ENCODE results near the gene COL5A1.

The COL5A1 gene

GRCh38 chr9:134691695-134692572 is 50.3 kb downstream of the COL5A1 start:
- TF ChIP-seq CTCF (IDR thresholded peaks at IDR 0.05; ENCODE audit: insufficient read depth, low read depth, low read length, missing control alignments) = no peak
- no peak for DNase-seq (ENCODE audit: low read depth)
- H3K4me3 ChIP-seq (ENCODE audit: low read depth, low read length) = no peak overlapping the region

- H3K4me3 ChIP-seq (ENCODE audit: low read depth, low read length) = no peak overlapping the region
- no peak for DNase-seq (ENCODE audit: low read depth)
- TF ChIP-seq CTCF (IDR thresholded peaks at IDR 0.05; ENCODE audit: insufficient read depth, low read depth, low read length, missing control alignments) = no peak
Measured at GRCh38 chr9:134692573-134692860, 50.9 kb downstream of the COL5A1 start.

GRCh38 chr9:134693011-134693410 is 51.4 kb downstream of the COL5A1 start:
- no peak for TF ChIP-seq CTCF (IDR thresholded peaks at IDR 0.05; ENCODE audit: insufficient read depth, low read depth, low read length, missing control alignments)
- no peak for DNase-seq (ENCODE audit: low read depth)
- H3K4me3 ChIP-seq (ENCODE audit: low read depth, low read length) = no peak overlapping the region

- no peak overlapping the region for H3K4me3 ChIP-seq (ENCODE audit: low read depth, low read length)
- no peak for TF ChIP-seq CTCF (IDR thresholded peaks at IDR 0.05; ENCODE audit: insufficient read depth, low read depth, low read length, missing control alignments)
- DNase-seq (ENCODE audit: low read depth) = no peak
Measured at GRCh38 chr9:134693641-134694367, 52.2 kb downstream of the COL5A1 start.

GRCh38 chr9:134694368-134694665 is 52.7 kb downstream of the COL5A1 start:
- no peak overlapping the region for H3K4me3 ChIP-seq (ENCODE audit: low read depth, low read length)
- TF ChIP-seq CTCF (IDR thresholded peaks at IDR 0.05; ENCODE audit: insufficient read depth, low read depth, low read length, missing control alignments) = no peak
- no peak for DNase-seq (ENCODE audit: low read depth)

- H3K4me3 ChIP-seq (ENCODE audit: low read depth, low read length) = no peak overlapping the region
- no peak for DNase-seq (ENCODE audit: low read depth)
- no peak for TF ChIP-seq CTCF (IDR thresholded peaks at IDR 0.05; ENCODE audit: insufficient read depth, low read depth, low read length, missing control alignments)
Measured at GRCh38 chr9:134694714-134695113, 53.1 kb downstream of the COL5A1 start.

All from GM12865 (cell line).